ENCODE data around the gene NEGR1.

NEGR1 gene

GRCh38 chr1:71881611-71882010 lies 400.7 kb downstream of the NEGR1 start:
- ChIA-PET POLR2A (ENCODE audit: low non-redundant PET) (no interaction called here), CTCF (interaction anchor here (0.6 kb wide), 1 partner anchor 266 kb away, joined by 4 read pairs; no protein-coding TSS in a partner anchor)
- no peak for DNase-seq (ENCODE audit: low spot score)
- H3K27ac ChIP-seq = no peak overlapping the region
- TF ChIP-seq CTCF (conservative IDR thresholded peaks at IDR 0.05; ENCODE audit: low read depth) = no peak

GRCh38 chr1:71869326-71869725 lies 413.0 kb downstream of the NEGR1 start:
- CTCF ChIA-PET = interaction anchor here (0.5 kb wide), 1 partner anchor 165 kb away, joined by 3 read pairs; no protein-coding TSS in a partner anchor
- TF ChIP-seq CTCF (conservative IDR thresholded peaks at IDR 0.05; ENCODE audit: low read depth) = no peak

DNA sequence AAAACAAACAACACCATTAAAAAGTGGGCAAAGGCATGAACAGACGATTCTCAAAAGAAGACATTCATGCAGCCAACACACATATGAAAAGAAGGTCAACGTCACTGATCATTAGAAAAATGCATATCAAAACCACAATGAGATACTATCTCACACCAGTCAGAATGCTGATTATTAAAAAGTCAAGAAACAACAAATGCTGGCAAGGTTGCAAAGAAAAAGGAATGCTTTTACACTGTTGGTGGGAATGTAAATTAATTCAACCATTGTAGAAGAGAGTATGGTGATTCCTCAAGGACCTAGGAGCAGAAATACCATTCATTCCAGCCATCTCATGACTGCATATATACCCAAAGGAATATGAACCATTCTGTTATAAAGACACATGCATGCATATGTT lies 419.6 kb downstream of the NEGR1 start:
- no peak for DNase-seq (ENCODE audit: low spot score)
- no peak for TF ChIP-seq CTCF (conservative IDR thresholded peaks at IDR 0.05; ENCODE audit: low read depth)
- ChIA-PET CTCF (no interaction called here), POLR2A (ENCODE audit: low non-redundant PET) (no interaction called here)
- H3K27ac ChIP-seq = no peak overlapping the region

More at GRCh38 chr1:71869326-71869725, 413.0 kb downstream of the NEGR1 start:
- H3K27ac ChIP-seq = no peak overlapping the region
- POLR2A ChIA-PET (ENCODE audit: low non-redundant PET) = no interaction called here
- DNase-seq (ENCODE audit: low spot score) = no peak

- POLR2A ChIA-PET (ENCODE audit: low non-redundant PET) = no interaction called here
- H3K27ac ChIP-seq = no peak overlapping the region
- no peak for TF ChIP-seq CTCF (conservative IDR thresholded peaks at IDR 0.05; ENCODE audit: low read depth)
- CTCF ChIA-PET = no interaction called here
- peak; percentile 28 for DNase-seq (ENCODE audit: low spot score)
Measured at GRCh38 chr1:71861022-71861421, 421.3 kb downstream of the NEGR1 start.

GRCh38 chr1:71859806-71860205 lies 422.5 kb downstream of the NEGR1 start:
- CTCF ChIA-PET = no interaction called here
- H3K27ac ChIP-seq = no peak overlapping the region
- POLR2A ChIA-PET (ENCODE audit: low non-redundant PET) = no interaction called here
- TF ChIP-seq CTCF (conservative IDR thresholded peaks at IDR 0.05; ENCODE audit: low read depth) = no peak
- no peak for DNase-seq (ENCODE audit: low spot score)

DNA sequence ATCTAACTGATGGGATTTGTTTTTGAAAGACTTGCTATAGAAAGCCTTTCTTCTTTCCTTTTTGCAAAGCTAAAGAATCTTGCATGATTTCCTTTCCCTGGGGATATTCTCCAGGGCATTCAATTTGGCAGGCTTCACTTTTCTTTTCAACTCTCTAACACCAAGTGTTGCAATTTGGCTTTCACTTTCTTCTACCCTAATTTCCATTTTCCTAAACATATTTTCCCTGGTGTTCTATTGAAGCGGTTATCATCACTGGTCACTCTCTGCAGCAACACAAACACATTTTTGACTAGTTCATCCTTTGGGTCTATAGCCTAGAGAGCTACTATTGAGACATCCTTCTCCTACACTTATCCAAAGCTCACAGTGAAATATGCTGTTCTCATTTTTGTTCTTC lies 424.5 kb downstream of the NEGR1 start:
- ChIA-PET POLR2A (ENCODE audit: low non-redundant PET) (interaction anchor here (0.6 kb wide), 1 partner anchor 23 kb away, joined by 3 read pairs; no protein-coding TSS in a partner anchor), CTCF (interaction anchor here (0.6 to 0.7 kb wide), 3 partner anchors 218 to 275 kb away, joined by 3 to 5 read pairs (median 3); no protein-coding TSS in a partner anchor)
- TF ChIP-seq CTCF (conservative IDR thresholded peaks at IDR 0.05; ENCODE audit: low read depth) = no peak
- no peak overlapping the region for H3K27ac ChIP-seq
- no peak for DNase-seq (ENCODE audit: low spot score)

All from RWPE1 (cell line).